KBM-7 (cell line): ENCODE data around the gene LSM7.
A peak's percentile ranks its signal among the peaks of the same experiment; 100 is the strongest.

ENCODE experiments used
- DNase-seq: peaks from one replicate; pipeline ENCODE4 v3.0.0-alpha.2; 2015
- in situ Hi-C: fragments of 300-500 bp; cut with MboI; formaldehyde crosslinking; loops from 2 replicates; pipeline ENCODE4 v1.14.3; 2020; ENCODE audit warnings: low sequenced_read_pairs, low pct_unique_long_range_greater_than_20kb, mixed read lengths

Gene LSM7

DNA sequence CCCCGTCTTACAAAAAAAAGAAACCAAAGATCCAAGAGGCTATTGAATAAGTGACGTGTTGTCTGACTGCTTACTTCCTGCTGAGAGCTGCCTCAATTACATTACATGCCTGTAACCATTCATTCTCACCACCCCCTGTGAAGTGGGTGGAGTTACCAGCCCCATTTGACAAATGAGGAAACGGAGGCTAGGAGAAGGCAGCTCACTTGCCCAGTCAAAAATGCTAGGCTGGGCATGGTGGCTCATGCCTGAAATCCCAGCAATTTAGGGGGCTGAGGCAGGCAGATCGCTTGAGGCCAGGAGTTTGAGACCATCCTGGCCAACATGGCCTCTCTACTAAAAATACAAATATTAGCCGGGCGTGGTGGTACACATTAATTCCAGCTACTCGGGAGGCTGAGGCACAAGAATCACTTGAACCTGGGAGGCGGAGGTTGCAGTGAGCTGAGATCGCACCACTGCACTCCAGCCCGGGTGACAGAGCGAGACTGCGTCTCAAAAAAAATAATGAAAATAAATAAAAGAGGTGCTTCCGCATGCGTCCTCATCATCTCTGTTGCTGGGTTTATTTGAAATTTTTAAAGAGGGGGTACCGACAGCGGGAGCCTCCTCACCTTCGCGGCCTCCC is 499 bp downstream of the LSM7 start:
- in situ Hi-C loops = no loop called here
- peak; percentile 82 for DNase-seq

DNA sequence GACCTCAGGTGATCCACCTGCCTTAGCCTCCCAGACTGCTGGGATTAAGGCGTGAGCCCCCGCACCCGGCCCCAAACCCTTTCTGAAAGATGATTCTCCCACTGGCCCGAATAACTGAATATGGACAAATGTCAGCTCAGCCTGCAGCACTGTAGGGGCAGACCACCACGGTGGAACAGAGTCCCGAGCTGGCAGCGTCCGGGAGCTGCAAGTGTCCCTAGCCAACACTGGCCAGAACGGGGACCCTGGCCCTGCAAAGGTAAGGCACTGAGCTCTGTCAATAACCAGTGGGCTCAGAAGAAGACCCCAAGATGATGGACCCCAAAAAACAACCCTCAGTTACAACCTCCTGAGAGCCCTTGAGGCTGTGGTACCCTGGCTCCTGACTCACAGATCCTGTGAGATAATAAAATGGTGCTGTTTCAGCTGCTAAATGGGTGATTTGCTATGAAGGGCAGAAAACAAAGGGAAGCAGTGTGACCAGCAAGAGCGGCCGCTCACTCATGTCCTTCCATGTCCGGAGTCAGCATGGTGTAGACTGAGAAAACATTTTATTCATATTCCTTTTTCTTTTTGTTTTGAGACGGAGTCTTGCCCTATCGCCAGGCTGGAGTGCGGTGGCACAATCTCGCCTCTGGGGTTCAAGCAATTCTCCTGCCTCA is 1.6 kb downstream of the LSM7 start:
- no peak for DNase-seq
- in situ Hi-C loops = no loop called here

DNA sequence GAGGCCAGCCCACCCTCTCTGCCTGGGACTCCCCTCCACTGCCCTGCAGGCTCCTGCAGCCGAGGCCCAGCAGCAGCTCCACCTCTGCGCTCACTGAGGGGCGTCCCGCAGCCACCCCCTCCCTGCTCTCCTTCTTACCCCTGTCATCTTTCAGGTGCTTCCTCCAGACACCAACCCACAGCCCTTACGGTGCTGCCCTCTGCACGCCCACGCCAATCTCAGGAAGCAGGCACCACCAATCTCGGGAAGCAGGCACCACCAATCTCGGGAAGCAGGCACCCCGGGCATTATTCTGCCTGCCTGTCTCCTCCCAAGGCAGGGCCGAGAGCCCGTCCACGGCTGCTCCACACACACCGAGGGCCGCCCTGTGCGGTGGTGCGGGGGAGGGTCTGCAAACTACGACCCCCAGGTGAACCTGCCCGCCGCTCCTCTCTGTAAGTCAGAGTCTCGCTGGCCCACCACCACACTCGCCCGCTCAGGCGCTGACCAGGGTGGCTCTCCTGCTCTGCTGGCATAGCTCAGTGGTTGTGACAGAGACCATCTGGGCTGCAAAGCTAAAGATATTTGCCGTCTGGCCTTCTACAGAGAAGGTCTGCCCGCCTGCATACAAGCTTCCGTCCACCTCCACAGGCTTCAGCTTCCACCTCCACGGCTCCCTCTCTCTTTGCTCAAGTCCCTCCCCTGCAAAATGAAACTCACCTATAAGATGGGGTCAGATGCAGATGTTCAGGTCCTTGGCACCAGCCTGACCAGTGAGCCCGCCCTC is 2.9 kb downstream of the LSM7 start:
- DNase-seq = no peak

GRCh38 chr19:2324220-2324948 is 4.0 kb downstream of the LSM7 start:
- no peak for DNase-seq
- in situ Hi-C loops = no loop called here

More for the DNA sequence above, 2.9 kb downstream of the LSM7 start:
- in situ Hi-C loops = no loop called here

- in situ Hi-C loops = no loop called here
Observed at GRCh38 chr19:2323707-2324106, 4.7 kb downstream of the LSM7 start.

GRCh38 chr19:2321565-2322283 is 6.7 kb downstream of the LSM7 start:
- no peak for DNase-seq
- in situ Hi-C loops = no loop called here

More at GRCh38 chr19:2323707-2324106, 4.7 kb downstream of the LSM7 start:
- DNase-seq = no peak

GRCh38 chr19:2320939-2321338 is 7.4 kb downstream of the LSM7 start:
- in situ Hi-C loops = no loop called here
- DNase-seq = no peak

GRCh38 chr19:2320049-2320448 is 8.3 kb downstream of the LSM7 start:
- in situ Hi-C loops = no loop called here
- no peak for DNase-seq

- in situ Hi-C loops = no loop called here
Observed at GRCh38 chr19:2319551-2319950, 8.8 kb downstream of the LSM7 start.

DNA sequence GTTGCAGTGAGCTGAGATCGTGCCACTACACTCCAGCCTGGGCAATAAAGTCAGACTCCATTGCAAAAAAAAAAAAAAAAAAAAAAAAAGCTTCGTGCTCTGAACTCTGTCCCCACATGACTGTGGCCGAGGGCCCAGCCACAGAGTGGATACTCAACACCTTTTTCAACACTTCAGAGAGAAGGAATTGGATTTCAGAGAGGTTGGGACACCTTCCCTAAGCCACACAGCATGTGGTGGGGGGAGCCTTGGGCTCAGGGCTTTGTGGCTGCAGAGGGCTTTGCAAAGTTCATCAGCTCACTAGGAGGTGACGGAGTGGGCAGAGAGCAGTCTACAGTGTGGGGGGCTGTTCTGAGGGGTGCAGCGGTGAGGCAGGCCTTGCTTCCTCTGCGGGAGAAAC is 9.5 kb downstream of the LSM7 start:
- in situ Hi-C loops = no loop called here
- no peak for DNase-seq

More at GRCh38 chr19:2319551-2319950, 8.8 kb downstream of the LSM7 start:
- DNase-seq = no peak

GRCh38 chr19:2317756-2318155 is 10.6 kb downstream of the LSM7 start:
- in situ Hi-C loops = no loop called here
- no peak for DNase-seq

- no peak for DNase-seq
- in situ Hi-C loops = no loop called here
Observed at GRCh38 chr19:2317300-2317699, 11.1 kb downstream of the LSM7 start.

DNA sequence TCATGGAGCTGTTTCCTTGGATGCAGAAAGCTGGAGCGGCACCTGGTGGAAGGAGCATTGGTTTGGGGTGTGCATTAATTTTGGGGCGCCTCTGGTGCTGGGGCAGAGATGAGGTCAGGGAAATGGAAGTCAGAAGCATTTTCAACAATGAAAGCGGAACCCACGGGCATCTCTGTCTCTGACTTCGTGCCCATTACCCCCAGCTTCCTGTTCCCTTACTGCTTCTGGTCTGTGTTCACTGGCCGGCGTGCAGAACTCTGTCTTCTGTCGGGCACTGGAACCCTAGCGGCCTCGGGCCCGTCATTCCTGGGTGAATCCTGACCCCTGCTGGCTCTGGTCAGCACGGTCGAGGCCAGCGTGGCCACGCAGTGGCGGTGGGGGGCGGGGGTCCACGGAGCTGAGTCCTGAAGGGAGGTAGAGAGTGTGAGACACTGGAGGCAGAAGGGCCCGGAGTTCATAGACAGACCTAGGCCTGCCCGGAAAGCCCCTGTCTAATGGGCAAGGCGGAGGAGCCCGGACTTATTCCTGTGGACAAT is 12.5 kb downstream of the LSM7 start:
- in situ Hi-C loops = no loop called here
- DNase-seq = peak; percentile 81

DNA sequence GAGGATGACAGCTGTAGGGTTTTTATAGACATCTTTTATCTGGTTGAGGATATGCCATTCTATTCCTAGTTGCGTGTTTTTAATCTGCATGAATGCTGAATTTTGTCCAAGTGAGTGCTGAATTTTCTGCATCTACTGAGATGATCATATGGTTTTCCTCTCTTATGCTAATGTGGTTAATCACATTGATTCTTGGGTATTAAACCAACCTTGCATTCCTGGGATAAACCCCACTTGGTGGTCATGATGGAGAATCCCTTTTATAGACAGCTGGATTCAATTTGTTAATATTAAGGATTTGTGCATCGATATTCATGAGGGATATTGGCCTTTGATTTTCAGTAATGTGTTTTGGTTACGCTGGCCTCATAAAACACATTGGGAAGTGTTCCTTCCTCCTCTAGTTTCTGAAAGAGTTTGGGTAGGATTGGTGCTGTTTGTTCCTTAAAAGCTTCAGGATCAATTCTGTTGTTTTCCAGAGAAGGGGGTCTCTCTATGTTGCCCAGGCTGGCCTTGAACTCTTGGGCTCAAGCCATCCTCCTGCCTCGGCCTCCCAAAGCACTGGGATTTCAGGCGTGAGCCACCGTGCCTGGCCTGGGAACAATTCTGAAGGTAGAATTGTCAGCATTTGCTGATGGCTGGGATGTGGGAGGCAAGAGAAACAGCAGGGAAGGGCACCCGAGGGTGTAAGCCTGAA is 13.1 kb downstream of the LSM7 start:
- in situ Hi-C loops = no loop called here
- DNase-seq = no peak

DNA sequence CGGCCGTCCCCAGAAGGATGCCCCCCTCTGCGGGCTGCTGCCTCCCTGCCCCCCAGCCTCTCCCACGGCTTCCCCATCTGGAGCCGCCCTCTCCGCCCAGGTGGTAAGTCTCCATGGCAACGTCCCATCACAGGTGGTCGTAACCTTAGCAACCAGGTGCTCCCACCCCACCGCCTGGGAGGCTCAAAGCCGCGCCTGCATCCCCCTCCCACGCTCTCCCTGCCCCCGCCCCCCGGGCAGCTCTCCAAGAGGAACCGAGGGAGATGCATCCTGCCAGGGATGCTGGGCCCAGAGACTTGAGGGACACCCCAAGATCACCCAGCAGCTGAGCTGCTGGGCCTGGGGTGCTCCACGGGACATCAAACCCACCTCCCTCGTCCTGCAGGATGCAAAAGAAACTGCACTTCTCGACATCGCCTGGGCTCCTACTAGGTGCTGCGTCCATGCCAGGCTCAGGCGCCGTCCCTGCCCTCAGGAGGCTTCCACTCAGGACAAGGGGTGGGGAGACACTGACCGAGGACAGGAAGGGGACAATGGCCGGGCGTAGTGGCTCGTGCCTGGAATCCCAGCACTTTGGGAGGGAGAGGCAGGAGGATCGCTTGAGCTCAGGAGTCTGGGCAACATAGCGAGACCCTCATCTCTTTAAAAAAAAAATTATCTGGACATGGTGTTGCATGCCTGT is 15.4 kb downstream of the LSM7 start:
- DNase-seq = no peak
- in situ Hi-C loops = no loop called here

GRCh38 chr19:2311093-2311492 is 17.3 kb downstream of the LSM7 start:
- no peak for DNase-seq
- in situ Hi-C loops = no loop called here

GRCh38 chr19:2309734-2310362 is 18.5 kb downstream of the LSM7 start:
- DNase-seq = peak; percentile 34
- in situ Hi-C loops = no loop called here
